Activated naive CD4-positive, alpha-beta T cell treated with anti-CD3 and anti-CD28 coated beads for 36 hours (primary cell): ENCODE data around the gene PTPRF. TPM values are rescaled to one million over a fixed set of nuclear protein-coding genes. Genes with fewer than 3 reads are reported as not detected.
A peak's percentile ranks its signal among the peaks of the same experiment; 100 is the strongest.

Experiments
- CTCF ChIA-PET: fragments of 350-600 bp; sonication (Branson Sonifier 250); formaldehyde crosslinking; loops from one replicate; lab custom pipeline; 2021; ENCODE audit warnings: antibody characterized with exemption; lab: Charles Lee
- DNase-seq: peaks from one replicate; pipeline ENCODE4 v3.0.0-alpha.2; 2020
- H3K27ac Mint-ChIP-seq: one replicate; pipeline ENCODE4 v1.8.0; 2021; ENCODE audit warnings: mild to moderate bottlenecking, mixed read lengths
- H3K27me3 Mint-ChIP-seq: one replicate; pipeline ENCODE4 v1.8.0; 2021; ENCODE audit warnings: low read depth, mixed read lengths
- H3K36me3 Mint-ChIP-seq: one replicate; pipeline ENCODE4 v1.8.0; 2021; ENCODE audit warnings: low read depth, mixed read lengths
- H3K4me1 Mint-ChIP-seq: one replicate; pipeline ENCODE4 v1.8.0; 2021; ENCODE audit warnings: low read depth, mixed read lengths
- H3K4me3 Mint-ChIP-seq: one replicate; pipeline ENCODE4 v1.8.0; 2021; ENCODE audit warnings: mild to moderate bottlenecking, moderate library complexity, mixed read lengths
- H3K9me3 Mint-ChIP-seq: one replicate; pipeline ENCODE4 v1.8.0; 2021; ENCODE audit warnings: mixed read lengths
- intact Hi-C: fragments of 100-400 bp; cut with micrococcal nuclease; formaldehyde crosslinking; loops from one replicate; pipeline ENCODE4 v1.15.1; 2023
- total RNA-seq, 2 experiments: library from RNA; stranded (reverse); gene quantifications; one replicate each; pipeline ENCODE4 v1.2.3, GENCODE V29; 2021

PTPRF gene
- total RNA-seq, 2 experiments from 2014 or later, result 1.0 to 2.3 TPM

- peak overlapping the region; percentile 64 for H3K27ac Mint-ChIP-seq
- CTCF ChIA-PET, result no interaction called here
Observed at GRCh38 chr1:43664369-43664768, 133.7 kb downstream of the PTPRF start.

GRCh38 chr1:43666608-43667007, 135.9 kb downstream of the PTPRF start:
- CTCF ChIA-PET, result interaction anchor here (1.5 kb wide), 1 partner anchor 17 kb away, joined by 4 read pairs; the partner anchor contains the start of gene KDM4A
- H3K27ac Mint-ChIP-seq, result no peak overlapping the region
- peaks cover 56% of the 10 kb centered on the region for H3K36me3 Mint-ChIP-seq
- peaks cover 12% of the 10 kb centered on the region for H3K4me1 Mint-ChIP-seq
- H3K27me3 Mint-ChIP-seq, result no peaks in the 10 kb centered on the region
- DNase-seq, result no peak
- H3K9me3 Mint-ChIP-seq, result no peaks in the 10 kb centered on the region
- no peak overlapping the region for H3K4me3 Mint-ChIP-seq
- intact Hi-C loops, result no loop called here

More at GRCh38 chr1:43664369-43664768, 133.7 kb downstream of the PTPRF start:
- intact Hi-C loops, result no loop called here
- DNase-seq, result peak; percentile 12
- H3K27me3 Mint-ChIP-seq, result no peaks in the 10 kb centered on the region
- H3K4me3 Mint-ChIP-seq, result no peak overlapping the region
- H3K4me1 Mint-ChIP-seq, result peaks cover 15% of the 10 kb centered on the region
- no peaks in the 10 kb centered on the region for H3K9me3 Mint-ChIP-seq
- peaks cover 54% of the 10 kb centered on the region for H3K36me3 Mint-ChIP-seq

- Mint-ChIP-seq H3K4me1 (peaks cover 9% of the 10 kb centered on the region), H3K4me3 (no peak overlapping the region), H3K27me3 (no peaks in the 10 kb centered on the region), H3K27ac (no peak overlapping the region), H3K36me3 (peaks cover 54% of the 10 kb centered on the region), H3K9me3 (no peaks in the 10 kb centered on the region)
- intact Hi-C loops, result no loop called here
- CTCF ChIA-PET, result no interaction called here
- DNase-seq, result no peak
Observed at GRCh38 chr1:43668956-43669355, 138.3 kb downstream of the PTPRF start.

GRCh38 chr1:43669878-43670277, 139.2 kb downstream of the PTPRF start:
- DNase-seq, result no peak
- peaks cover 52% of the 10 kb centered on the region for H3K36me3 Mint-ChIP-seq
- H3K27me3 Mint-ChIP-seq, result no peaks in the 10 kb centered on the region
- no peaks in the 10 kb centered on the region for H3K9me3 Mint-ChIP-seq
- no peaks in the 10 kb centered on the region for H3K4me1 Mint-ChIP-seq
- H3K27ac Mint-ChIP-seq, result no peak overlapping the region
- no peak overlapping the region for H3K4me3 Mint-ChIP-seq
- CTCF ChIA-PET, result no interaction called here
- intact Hi-C loops, result no loop called here

GRCh38 chr1:43671193-43671592, 140.5 kb downstream of the PTPRF start:
- peaks cover 53% of the 10 kb centered on the region for H3K36me3 Mint-ChIP-seq
- no peaks in the 10 kb centered on the region for H3K27me3 Mint-ChIP-seq

GRCh38 chr1:43671626-43672330, 141.1 kb downstream of the PTPRF start:
- CTCF ChIA-PET, result interaction anchor here (0.9 to 1.1 kb wide), 3 partner anchors 33 to 364 kb away, joined by 3 to 4 read pairs (median 3); no protein-coding TSS in a partner anchor
- Mint-ChIP-seq H3K27ac (no peak overlapping the region), H3K4me1 (peaks cover 2% of the 10 kb centered on the region), H3K36me3 (peaks cover 53% of the 10 kb centered on the region), H3K27me3 (no peaks in the 10 kb centered on the region), H3K9me3 (no peaks in the 10 kb centered on the region), H3K4me3 (no peak overlapping the region)
- intact Hi-C loops, result no loop called here
- no peak for DNase-seq

More at GRCh38 chr1:43671193-43671592, 140.5 kb downstream of the PTPRF start:
- intact Hi-C loops, result no loop called here
- Mint-ChIP-seq H3K4me3 (no peak overlapping the region), H3K4me1 (peaks cover 2% of the 10 kb centered on the region), H3K9me3 (no peaks in the 10 kb centered on the region), H3K27ac (no peak overlapping the region)
- no peak for DNase-seq
- CTCF ChIA-PET, result interaction anchor here (0.9 to 1.1 kb wide), 3 partner anchors 33 to 365 kb away, joined by 3 to 4 read pairs (median 3); no protein-coding TSS in a partner anchor

- Mint-ChIP-seq H3K4me3 (no peak overlapping the region), H3K27me3 (no peaks in the 10 kb centered on the region), H3K36me3 (peaks cover 50% of the 10 kb centered on the region), H3K27ac (no peak overlapping the region), H3K9me3 (no peaks in the 10 kb centered on the region), H3K4me1 (peaks cover 2% of the 10 kb centered on the region)
- DNase-seq, result no peak
- CTCF ChIA-PET, result no interaction called here
- intact Hi-C loops, result no loop called here
Observed at GRCh38 chr1:43673261-43673660, 142.6 kb downstream of the PTPRF start.

Other genes with a start within 250 kb of the PTPRF start
- not detected for gene C1orf210, start 245.3 kb upstream of the PTPRF start, total RNA-seq
- gene TIE1, start 229.9 kb upstream of the PTPRF start, total RNA-seq, result not detected
- gene MPL, start 193.1 kb upstream of the PTPRF start, total RNA-seq, result not detected
- 100 to 1,000 TPM; 179 to 194 TPM for gene CDC20, start 171.9 kb upstream of the PTPRF start, total RNA-seq
- gene ELOVL1, start 162.9 kb upstream of the PTPRF start, total RNA-seq, result 10 to 100 TPM; 42.8 to 44.2 TPM
- 10 to 100 TPM; 45.8 to 45.9 TPM for gene MED8, start 141.1 kb upstream of the PTPRF start, total RNA-seq
- 10 to 100 TPM; 26.6 to 28.2 TPM for gene SZT2, start 141.0 kb upstream of the PTPRF start, total RNA-seq
- gene HYI, start 77.0 kb upstream of the PTPRF start, total RNA-seq, result 1 to 10 TPM; 9.1 to 9.2 TPM
- 10 to 100 TPM; 41.5 to 42.0 TPM for gene KDM4A, start 119.3 kb downstream of the PTPRF start, total RNA-seq
- gene ST3GAL3, start 176.7 kb downstream of the PTPRF start, total RNA-seq, result 10 to 100 TPM; 14.2 to 17.8 TPM